Measurements from ENCODE around the gene ADAM12.

The ADAM12 gene

GRCh38 chr10:126133906-126134656, 254.2 kb downstream of the ADAM12 start:
- no peak for DNase-seq

- DNase-seq = no peak
Observed at GRCh38 chr10:126133082-126133620, 255.1 kb downstream of the ADAM12 start.

GRCh38 chr10:126131341-126131740, 256.9 kb downstream of the ADAM12 start:
- no peak for DNase-seq

- DNase-seq = no peak
Observed at GRCh38 chr10:126130271-126130710, 258.0 kb downstream of the ADAM12 start.

- no peak for DNase-seq
Observed at GRCh38 chr10:126129026-126129425, 259.3 kb downstream of the ADAM12 start.

- DNase-seq = no peak
Observed at GRCh38 chr10:126128581-126128980, 259.7 kb downstream of the ADAM12 start.

GRCh38 chr10:126127481-126128029, 260.7 kb downstream of the ADAM12 start:
- DNase-seq = no peak

GRCh38 chr10:126126866-126127265, 261.4 kb downstream of the ADAM12 start:
- no peak for DNase-seq

- no peak for DNase-seq
Observed at GRCh38 chr10:126126023-126126422, 262.3 kb downstream of the ADAM12 start.

- DNase-seq = no peak
Observed at GRCh38 chr10:126124668-126125349, 263.5 kb downstream of the ADAM12 start.

- no peak for DNase-seq
Observed at GRCh38 chr10:126124046-126124445, 264.2 kb downstream of the ADAM12 start.

- no peak for DNase-seq
Observed at GRCh38 chr10:126123466-126123865, 264.8 kb downstream of the ADAM12 start.

- DNase-seq = no peak
Observed at GRCh38 chr10:126122881-126123280, 265.4 kb downstream of the ADAM12 start.

- DNase-seq = no peak
Observed at GRCh38 chr10:126119599-126119998, 268.7 kb downstream of the ADAM12 start.

GRCh38 chr10:126118476-126118875, 269.8 kb downstream of the ADAM12 start:
- DNase-seq = no peak

GRCh38 chr10:126117196-126117595, 271.1 kb downstream of the ADAM12 start:
- no peak for DNase-seq

GRCh38 chr10:126115886-126116285, 272.4 kb downstream of the ADAM12 start:
- DNase-seq = no peak

- DNase-seq = no peak
Observed at GRCh38 chr10:126114884-126115555, 273.3 kb downstream of the ADAM12 start.

GRCh38 chr10:126111516-126111915, 276.8 kb downstream of the ADAM12 start:
- no peak for DNase-seq

- DNase-seq = no peak
Observed at GRCh38 chr10:126110489-126111180, 277.6 kb downstream of the ADAM12 start.

GRCh38 chr10:126109893-126110292, 278.4 kb downstream of the ADAM12 start:
- DNase-seq = no peak

- DNase-seq = no peak
Observed at GRCh38 chr10:126108693-126109092, 279.6 kb downstream of the ADAM12 start.

- DNase-seq = no peak
Observed at GRCh38 chr10:126104767-126105166, 283.5 kb downstream of the ADAM12 start.

Measured in activated T-cell treated with anti-CD3 and anti-CD28 coated beads for 4 hours (primary cell).